Peyer's patch (tissue), 4 donors: ENCODE results near the gene MCF2L2. TPM values are rescaled to one million over a fixed set of nuclear protein-coding genes. Genes with fewer than 3 reads are reported as not detected.
A peak's percentile ranks its signal among the peaks of the same experiment; 100 is the strongest.

Source experiments
- DNase-seq, 3 donors: peaks; one replicate each; pipeline ENCODE4 v3.0.0-alpha.2; 2017 to 2019
- H3K27ac ChIP-seq, 4 donors: fragments of 200-600 bp; sonication (generic); one replicate each; pipeline ENCODE4 v1.5.1; 2016 to 2019
- H3K27me3 ChIP-seq, 2 donors: fragments of 200-600 bp; sonication (generic); one replicate each; pipeline ENCODE4 v1.5.1; 2019
- H3K36me3 ChIP-seq, 3 donors: fragments of 200-600 bp; sonication (generic); one replicate each; pipeline ENCODE4 v1.5.1; 2016 to 2019
- H3K4me1 ChIP-seq, 4 donors: fragments of 200-600 bp; sonication (generic); one replicate each; pipeline ENCODE4 v1.5.1; 2016 to 2019
- H3K4me3 ChIP-seq, 4 donors: fragments of 200-600 bp; sonication (generic); 1 replicate in 3 of 4; 2 replicates in 1 of 4; pipeline ENCODE4 v1.5.1; 2016 to 2019; ENCODE audit warnings: mild to moderate bottlenecking in 1 of 4
- H3K9me3 ChIP-seq, 4 donors: fragments of 200-600 bp; sonication (generic); one replicate each; pipeline ENCODE4 v1.5.1; 2016 to 2019; ENCODE audit warnings: mild to moderate bottlenecking in 1 of 4
- POLR2A ChIP-seq, 2 donors: fragments of 450-650 bp; IDR thresholded peaks; one replicate each; pipeline ENCODE4 v1.5.1; 2017; ENCODE audit warnings: antibody characterized with exemption in 2 of 2, mild to moderate bottlenecking in 2 of 2, moderate library complexity in 2 of 2
- total RNA-seq, 4 donors: library from RNA; depleted of rRNA; stranded (reverse); fragments of >200 nt; gene quantifications; one replicate each; pipeline ENCODE4 v1.1.0, GENCODE V29; 2016
- TF ChIP-seq, protein P1 (sequence below), 6 experiments: fragments of 450-650 bp in 4 of 6; fragments of 200-600 bp in 2 of 6; sonication (generic) in 1 of 6; IDR thresholded peaks; one replicate each; pipeline ENCODE4 v1.5.1; 2017 to 2019; ENCODE audit warnings: antibody characterized with exemption in 6 of 6, mild to moderate bottlenecking in 3 of 6, moderate library complexity in 1 of 6

MCF2L2 gene
- total RNA-seq, 4 donors from 2014 or later, result 0.67 to 12.4 (median 1.1) TPM

DNA sequence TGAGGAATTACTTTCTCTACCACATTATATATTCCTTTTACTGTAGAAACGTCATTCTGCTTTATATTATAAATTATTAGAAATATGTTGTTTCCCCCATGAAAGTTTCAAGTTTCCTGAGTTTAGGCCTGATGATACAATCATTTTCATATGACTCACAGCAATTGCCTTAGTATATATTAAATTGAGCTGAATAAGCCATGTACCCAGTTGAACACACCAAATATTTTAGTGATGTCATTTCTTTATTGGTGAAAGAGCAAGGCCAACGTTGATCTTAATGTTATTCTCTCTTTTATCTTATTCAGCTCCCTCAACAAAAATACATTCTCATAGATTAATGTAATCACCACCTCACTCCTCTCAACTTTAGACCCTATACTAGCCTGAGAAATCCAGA is 144.5 kb downstream of the MCF2L2 start:
- H3K36me3 ChIP-seq, result no peaks in the 10 kb centered on the region
- TF ChIP-seq, protein P1, sequence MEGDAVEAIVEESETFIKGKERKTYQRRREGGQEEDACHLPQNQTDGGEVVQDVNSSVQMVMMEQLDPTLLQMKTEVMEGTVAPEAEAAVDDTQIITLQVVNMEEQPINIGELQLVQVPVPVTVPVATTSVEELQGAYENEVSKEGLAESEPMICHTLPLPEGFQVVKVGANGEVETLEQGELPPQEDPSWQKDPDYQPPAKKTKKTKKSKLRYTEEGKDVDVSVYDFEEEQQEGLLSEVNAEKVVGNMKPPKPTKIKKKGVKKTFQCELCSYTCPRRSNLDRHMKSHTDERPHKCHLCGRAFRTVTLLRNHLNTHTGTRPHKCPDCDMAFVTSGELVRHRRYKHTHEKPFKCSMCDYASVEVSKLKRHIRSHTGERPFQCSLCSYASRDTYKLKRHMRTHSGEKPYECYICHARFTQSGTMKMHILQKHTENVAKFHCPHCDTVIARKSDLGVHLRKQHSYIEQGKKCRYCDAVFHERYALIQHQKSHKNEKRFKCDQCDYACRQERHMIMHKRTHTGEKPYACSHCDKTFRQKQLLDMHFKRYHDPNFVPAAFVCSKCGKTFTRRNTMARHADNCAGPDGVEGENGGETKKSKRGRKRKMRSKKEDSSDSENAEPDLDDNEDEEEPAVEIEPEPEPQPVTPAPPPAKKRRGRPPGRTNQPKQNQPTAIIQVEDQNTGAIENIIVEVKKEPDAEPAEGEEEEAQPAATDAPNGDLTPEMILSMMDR (IDR thresholded peaks at IDR 0.05), result no peak
- TF ChIP-seq POLR2A (IDR thresholded peaks at IDR 0.05), result no peak
- no peaks in the 10 kb centered on the region for H3K9me3 ChIP-seq
- no peak overlapping the region for H3K27ac ChIP-seq
- no peak for DNase-seq
- H3K27me3 ChIP-seq, result no peaks in the 10 kb centered on the region
- H3K4me1 ChIP-seq, result peaks cover 5 to 14% (median 7%) of the 10 kb centered on the region in 4 donors
- no peak overlapping the region for H3K4me3 ChIP-seq

- Histone ChIP-seq H3K36me3 (peaks cover 0 to 3% (median 0%) of the 10 kb centered on the region in 3 donors), H3K4me3 (no peak overlapping the region), H3K4me1 (peaks cover 5 to 10% (median 7%) of the 10 kb centered on the region in 4 donors), H3K27me3 (no peaks in the 10 kb centered on the region), H3K9me3 (no peaks in the 10 kb centered on the region), H3K27ac (no peak overlapping the region)
- no peak for TF ChIP-seq POLR2A (IDR thresholded peaks at IDR 0.05)
- TF ChIP-seq, protein P1 (IDR thresholded peaks at IDR 0.05), result no peak
- no peak for DNase-seq
Observed at GRCh38 chr3:183281126-183281797, 147.2 kb downstream of the MCF2L2 start.

DNA sequence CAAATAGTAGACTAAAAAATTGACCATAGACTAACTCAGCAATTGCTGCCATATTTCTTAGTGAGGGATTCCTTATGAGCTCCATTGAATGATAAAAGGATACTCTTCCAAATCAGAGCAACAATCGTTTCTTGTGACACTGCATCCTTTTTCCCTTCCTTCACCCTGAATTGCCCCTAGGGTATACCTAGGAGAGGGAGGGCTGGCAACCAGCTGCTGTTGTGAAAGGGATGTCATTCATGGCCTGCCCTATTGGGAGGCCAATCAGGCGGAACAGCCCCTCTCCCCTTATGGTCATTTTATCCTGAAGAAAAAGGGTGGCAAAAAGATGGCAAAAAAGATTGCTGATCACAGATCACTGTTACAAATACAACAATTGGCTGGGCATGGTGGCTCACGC is 149.0 kb downstream of the MCF2L2 start:
- TF ChIP-seq POLR2A (IDR thresholded peaks at IDR 0.05), result no peak
- TF ChIP-seq, protein P1 (IDR thresholded peaks at IDR 0.05), result no peak

GRCh38 chr3:183278479-183279088 is 149.8 kb downstream of the MCF2L2 start:
- H3K9me3 ChIP-seq, result no peaks in the 10 kb centered on the region
- no peak for DNase-seq
- H3K36me3 ChIP-seq, result peaks cover 0 to 3% (median 0%) of the 10 kb centered on the region in 3 donors
- H3K4me3 ChIP-seq, result no peak overlapping the region
- no peak for TF ChIP-seq POLR2A (IDR thresholded peaks at IDR 0.05)
- TF ChIP-seq, protein P1 (IDR thresholded peaks at IDR 0.05), result no peak
- peak overlapping the region in 1 of 4 donors; percentile 36 for H3K27ac ChIP-seq
- no peaks in the 10 kb centered on the region for H3K27me3 ChIP-seq
- peaks cover 0 to 16% (median 0%) of the 10 kb centered on the region in 4 donors for H3K4me1 ChIP-seq

More for the DNA sequence above, 149.0 kb downstream of the MCF2L2 start:
- H3K9me3 ChIP-seq, result no peaks in the 10 kb centered on the region
- H3K27me3 ChIP-seq, result no peaks in the 10 kb centered on the region
- peaks cover 0 to 3% (median 0%) of the 10 kb centered on the region in 3 donors for H3K36me3 ChIP-seq
- H3K27ac ChIP-seq, result no peak overlapping the region
- no peak for DNase-seq
- H3K4me1 ChIP-seq, result peaks cover 0 to 16% (median 0%) of the 10 kb centered on the region in 4 donors
- no peak overlapping the region for H3K4me3 ChIP-seq

DNA sequence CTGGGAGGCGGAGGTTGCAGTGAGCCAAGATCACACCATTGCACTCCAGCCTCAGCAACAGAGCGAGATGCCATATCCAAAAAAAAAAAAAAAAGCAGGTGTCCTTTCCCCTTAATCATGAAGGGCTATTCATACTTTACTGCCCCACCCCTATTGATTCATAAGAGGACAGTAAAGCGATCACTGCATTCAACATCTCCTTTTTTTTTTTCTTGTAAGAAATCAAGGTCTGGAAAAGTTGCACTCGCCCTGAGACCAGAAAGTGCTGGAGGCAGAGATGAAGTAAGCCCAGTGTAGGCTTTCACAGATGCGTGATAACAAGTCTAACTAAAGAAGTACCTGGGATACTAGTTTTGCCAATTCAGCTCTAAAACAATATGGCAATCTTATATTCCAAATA is 151.2 kb downstream of the MCF2L2 start:
- no peak overlapping the region for H3K27ac ChIP-seq
- TF ChIP-seq, protein P1 (IDR thresholded peaks at IDR 0.05), result no peak
- TF ChIP-seq POLR2A (IDR thresholded peaks at IDR 0.05), result no peak
- no peaks in the 10 kb centered on the region for H3K27me3 ChIP-seq
- H3K4me3 ChIP-seq, result no peak overlapping the region
- no peaks in the 10 kb centered on the region for H3K9me3 ChIP-seq
- no peak for DNase-seq
- peaks cover 0 to 3% (median 0%) of the 10 kb centered on the region in 3 donors for H3K36me3 ChIP-seq
- H3K4me1 ChIP-seq, result peaks cover 0 to 16% (median 0%) of the 10 kb centered on the region in 4 donors
